Kidney tubule cell (primary cell): Measurements from ENCODE around the gene C16orf95.

Experiments used
- DNase-seq: peaks from one replicate; pipeline ENCODE4 v3.0.0-alpha.2; 2018; ENCODE audit warnings: low spot score

The C16orf95 gene

GRCh38 chr16:87316450-87316922 is 706 bp downstream of the C16orf95 start:
- no peak for DNase-seq

GRCh38 chr16:87314990-87315420 is 2.2 kb downstream of the C16orf95 start:
- DNase-seq = no peak

GRCh38 chr16:87312008-87312407 is 5.2 kb downstream of the C16orf95 start:
- DNase-seq = no peak

GRCh38 chr16:87311387-87311786 is 5.8 kb downstream of the C16orf95 start:
- no peak for DNase-seq

GRCh38 chr16:87310610-87311009 is 6.6 kb downstream of the C16orf95 start:
- no peak for DNase-seq

- no peak for DNase-seq
Observed at GRCh38 chr16:87309620-87310525, 7.3 kb downstream of the C16orf95 start.

- DNase-seq = no peak
Observed at GRCh38 chr16:87308826-87309225, 8.4 kb downstream of the C16orf95 start.

GRCh38 chr16:87306516-87306915 is 10.7 kb downstream of the C16orf95 start:
- no peak for DNase-seq

GRCh38 chr16:87305505-87306391 is 11.4 kb downstream of the C16orf95 start:
- DNase-seq = no peak

- DNase-seq = no peak
Observed at GRCh38 chr16:87304951-87305350, 12.2 kb downstream of the C16orf95 start.

- no peak for DNase-seq
Observed at GRCh38 chr16:87303962-87304521, 13.2 kb downstream of the C16orf95 start.

- peak; percentile 72 for DNase-seq
Observed at GRCh38 chr16:87303431-87303930, 13.7 kb downstream of the C16orf95 start.

GRCh38 chr16:87298857-87299465 is 18.2 kb downstream of the C16orf95 start:
- DNase-seq = no peak

- peak; percentile 8 for DNase-seq
Observed at GRCh38 chr16:87297918-87298631, 19.1 kb downstream of the C16orf95 start.

- DNase-seq = no peak
Observed at GRCh38 chr16:87297407-87297806, 19.8 kb downstream of the C16orf95 start.

GRCh38 chr16:87295661-87296531 is 21.3 kb downstream of the C16orf95 start:
- no peak for DNase-seq

- peak; percentile 58 for DNase-seq
Observed at GRCh38 chr16:87295259-87295658, 21.9 kb downstream of the C16orf95 start.

GRCh38 chr16:87293990-87294389 is 23.2 kb downstream of the C16orf95 start:
- DNase-seq = no peak

GRCh38 chr16:87291944-87292343 is 25.2 kb downstream of the C16orf95 start:
- no peak for DNase-seq

GRCh38 chr16:87288753-87289362 is 28.3 kb downstream of the C16orf95 start:
- DNase-seq = no peak
